Suprapubic skin (tissue), 4 donors: ENCODE data around the gene CEACAM16.

Experiments used
- CTCF ChIP-seq, 2 donors: fragments of 200-600 bp in 1 of 2; fragments of 450-650 bp in 1 of 2; sonication (generic) in 1 of 2; IDR thresholded peaks; one replicate each; pipeline ENCODE4 v1.5.1; 2016 to 2019; ENCODE audit warnings: antibody characterized with exemption in 2 of 2, mild to moderate bottlenecking in 1 of 2, moderate library complexity in 1 of 2
- POLR2A ChIP-seq, 2 donors: fragments of 450-650 bp; IDR thresholded peaks; one replicate each; pipeline ENCODE4 v1.6.1; 2017; ENCODE audit warnings: antibody characterized with exemption in 2 of 2, mild to moderate bottlenecking in 2 of 2, moderate library complexity in 2 of 2
- POLR2AphosphoS5 ChIP-seq, 3 donors: sonication (generic); formaldehyde crosslinking; IDR thresholded peaks; one replicate each; pipeline ENCODE4 v1.6.1; 2017; ENCODE audit warnings: antibody characterized with exemption in 3 of 3

- no peak for TF ChIP-seq CTCF (IDR thresholded peaks at IDR 0.05)
- TF ChIP-seq POLR2AphosphoS5 (IDR thresholded peaks at IDR 0.05): no peak
- no peak for TF ChIP-seq POLR2A (IDR thresholded peaks at IDR 0.05)
These were observed 3.7 kb downstream of the CEACAM16 start for GRCh38 chr19:44702551-44703176.
